PC-3 (cell line): ENCODE results near the gene SDHAF1.

Experiments
- CTCF ChIP-seq: fragments of 300-600 bp; sonication (generic); conservative IDR thresholded peaks from 2 replicates; pipeline ENCODE4 v1.5.1; 2017; ENCODE audit warnings: antibody characterized with exemption, low read depth, mild to moderate bottlenecking, low read length
- EZH2phosphoT487 ChIP-seq: fragments of 300-600 bp; sonication (generic); IDR thresholded peaks from 2 replicates; pipeline ENCODE4 v1.6.1; 2018; ENCODE audit warnings: mild to moderate bottlenecking, antibody characterized with exemption, low read length, borderline replicate concordance

- TF ChIP-seq CTCF (no peak), EZH2phosphoT487 (no peak)
These were observed 34.5 kb upstream of the SDHAF1 start for GRCh38 chr19:35960432-35960972.
